WTC11 (cell line): Measurements from ENCODE around the gene COG2. TPM values are rescaled to one million over a fixed set of nuclear protein-coding genes. Genes with fewer than 3 reads are reported as not detected.

ENCODE experiments used
- ATAC-seq: fragments of 200-7000 bp; cut with Tn5 transposase; 2 replicates; pipeline ENCODE4 v1.10.0; 2021; ENCODE audit warnings: mild to moderate bottlenecking, moderate library complexity
- CTCF ChIA-PET: fragments of 300-600 bp; sonication (Branson Sonifier 250); formaldehyde crosslinking; loops from one replicate; lab custom pipeline; 2021; ENCODE audit warnings: antibody characterized with exemption; lab: Charles Lee
- POLR2A ChIA-PET: fragments of 350-600 bp; sonication (Branson Sonifier 250); formaldehyde crosslinking; loops from one replicate; lab custom pipeline; 2021; ENCODE audit warnings: antibody characterized with exemption; lab: Charles Lee
- DNase-seq: peaks from one replicate; pipeline ENCODE4 v3.0.0; 2021; ENCODE audit warnings: low spot score
- H3K27ac Mint-ChIP-seq: 2 replicates; pipeline ENCODE4 v1.8.0; 2021; ENCODE audit warnings: mixed read lengths
- H3K27me3 Mint-ChIP-seq: 2 replicates; pipeline ENCODE4 v1.8.0; 2021; ENCODE audit warnings: low read depth, mild to moderate bottlenecking, moderate library complexity, mixed read lengths
- H3K36me3 Mint-ChIP-seq: 2 replicates; pipeline ENCODE4 v1.8.0; 2021; ENCODE audit warnings: mixed read lengths
- H3K4me1 Mint-ChIP-seq: 2 replicates; pipeline ENCODE4 v1.8.0; 2022; ENCODE audit warnings: mixed read lengths
- H3K4me3 Mint-ChIP-seq: 2 replicates; pipeline ENCODE4 v1.8.0; 2021; ENCODE audit warnings: mild to moderate bottlenecking, moderate library complexity, mixed read lengths
- H3K9me3 Mint-ChIP-seq: 2 replicates; pipeline ENCODE4 v1.8.0; 2021; ENCODE audit warnings: mixed read lengths
- CTCF ChIP-seq: fragments of 200-600 bp; IDR thresholded peaks from 2 replicates; pipeline ENCODE4 v1.8.0; 2022; ENCODE audit warnings: antibody characterized with exemption
- ELF4 ChIP-seq: sonication (generic); formaldehyde crosslinking; IDR thresholded peaks from 2 replicates; pipeline ENCODE4 v1.8.1; 2022; ENCODE audit warnings: low read depth, mild to moderate bottlenecking, moderate library complexity, missing genetic modification reagents
- ESRRA ChIP-seq: sonication (generic); formaldehyde crosslinking; IDR thresholded peaks from 2 replicates; pipeline ENCODE4 v1.8.1; 2022; ENCODE audit warnings: mild to moderate bottlenecking, missing genetic modification reagents, borderline replicate concordance
- GRHL2 ChIP-seq: fragments of 250-450 bp; sonication (Bioruptor Pico); IDR thresholded peaks from 2 replicates; pipeline ENCODE4 v1.8.0; 2022; ENCODE audit warnings: mild to moderate bottlenecking, moderate library complexity; ENCODE audit not compliant: insufficient replicate concordance, severe bottlenecking
- RELA ChIP-seq: sonication (generic); formaldehyde crosslinking; IDR thresholded peaks from 2 replicates; pipeline ENCODE4 v1.8.1; 2022; ENCODE audit warnings: missing genetic modification reagents, mild to moderate bottlenecking, borderline replicate concordance
- TP53 ChIP-seq: sonication (generic); formaldehyde crosslinking; IDR thresholded peaks from 2 replicates; pipeline ENCODE4 v1.8.1; 2023; ENCODE audit warnings: mild to moderate bottlenecking, missing genetic modification reagents
- ZNF219 ChIP-seq: sonication (generic); formaldehyde crosslinking; IDR thresholded peaks from 2 replicates; pipeline ENCODE4 v1.8.0; 2023; ENCODE audit warnings: missing genetic modification reagents, mild to moderate bottlenecking, borderline replicate concordance
- total RNA-seq: library from RNA; stranded (reverse); gene quantifications from 3 replicates; pipeline ENCODE4 v1.2.3, GENCODE V29; 2021
- TF ChIP-seq, protein P1 (sequence below): sonication (generic); formaldehyde crosslinking; IDR thresholded peaks from 2 replicates; pipeline ENCODE4 v1.8.1; 2022; ENCODE audit warnings: low read depth, missing genetic modification reagents, borderline replicate concordance
- TF ChIP-seq, protein P2 (sequence below): sonication (generic); formaldehyde crosslinking; IDR thresholded peaks from 2 replicates; pipeline ENCODE4 v1.8.1; 2023; ENCODE audit warnings: mild to moderate bottlenecking, missing genetic modification reagents, moderate library complexity
- TF ChIP-seq, protein P3 (sequence below): fragments of 250-450 bp; sonication (Bioruptor Pico); IDR thresholded peaks from 2 replicates; pipeline ENCODE4 v1.9.0; 2021; ENCODE audit warnings: mild to moderate bottlenecking
- TF ChIP-seq, protein P4 (sequence below): sonication (generic); formaldehyde crosslinking; IDR thresholded peaks from 2 replicates; pipeline ENCODE4 v1.8.1; 2023; ENCODE audit warnings: mild to moderate bottlenecking, missing genetic modification reagents, moderate library complexity
- TF ChIP-seq, protein P5 (sequence below): sonication (generic); formaldehyde crosslinking; IDR thresholded peaks from 2 replicates; pipeline ENCODE4 v1.8.0; 2022; ENCODE audit warnings: mild to moderate bottlenecking, missing genetic modification reagents
- TF ChIP-seq, protein P6 (sequence below): sonication (generic); formaldehyde crosslinking; IDR thresholded peaks from 2 replicates; pipeline ENCODE4 v1.8.1; 2022; ENCODE audit warnings: mild to moderate bottlenecking, missing genetic modification reagents, moderate library complexity, borderline replicate concordance
- TF ChIP-seq, protein P7 (sequence below): fragments of 250-450 bp; sonication (Bioruptor Pico); IDR thresholded peaks from 2 replicates; pipeline ENCODE4 v1.9.0; 2021; ENCODE audit warnings: mild to moderate bottlenecking
- TF ChIP-seq, protein P8 (sequence below): sonication (generic); formaldehyde crosslinking; IDR thresholded peaks from 2 replicates; pipeline ENCODE4 v1.8.0; 2023; ENCODE audit warnings: missing genetic modification reagents

Gene COG2
- total RNA-seq, 1 experiment from 2014 or later = 30.9 TPM

GRCh38 chr1:230709619-230710542, 67.6 kb downstream of the COG2 start (continued):
- TF ChIP-seq, protein P1, sequence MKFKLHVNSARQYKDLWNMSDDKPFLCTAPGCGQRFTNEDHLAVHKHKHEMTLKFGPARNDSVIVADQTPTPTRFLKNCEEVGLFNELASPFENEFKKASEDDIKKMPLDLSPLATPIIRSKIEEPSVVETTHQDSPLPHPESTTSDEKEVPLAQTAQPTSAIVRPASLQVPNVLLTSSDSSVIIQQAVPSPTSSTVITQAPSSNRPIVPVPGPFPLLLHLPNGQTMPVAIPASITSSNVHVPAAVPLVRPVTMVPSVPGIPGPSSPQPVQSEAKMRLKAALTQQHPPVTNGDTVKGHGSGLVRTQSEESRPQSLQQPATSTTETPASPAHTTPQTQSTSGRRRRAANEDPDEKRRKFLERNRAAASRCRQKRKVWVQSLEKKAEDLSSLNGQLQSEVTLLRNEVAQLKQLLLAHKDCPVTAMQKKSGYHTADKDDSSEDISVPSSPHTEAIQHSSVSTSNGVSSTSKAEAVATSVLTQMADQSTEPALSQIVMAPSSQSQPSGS (CRISPR knock-in tag) = no peak
- TF ChIP-seq ELF4 (CRISPR knock-in tag) (no peak), ESRRA (CRISPR knock-in tag) (no peak), GRHL2 (CRISPR knock-in tag) (no peak)
- TF ChIP-seq, all 79 proteins: peak for 0

- ChIA-PET CTCF (no interaction called here), POLR2A (interaction anchor here (1.0 kb wide), 1 partner anchor 13 kb away, joined by 3 read pairs; no protein-coding TSS in a partner anchor)
- Mint-ChIP-seq H3K27ac (no peak overlapping the region), H3K4me3 (no peak overlapping the region), H3K36me3 (no peaks in the 10 kb centered on the region), H3K9me3 (no peaks in the 10 kb centered on the region), H3K27me3 (peaks cover 3% of the 10 kb centered on the region; the same call in 1 of the 2 replicates), H3K4me1 (peaks cover 8% of the 10 kb centered on the region)
- ATAC-seq (no peak), DNase-seq (no peak)
- TF ChIP-seq, protein P2, sequence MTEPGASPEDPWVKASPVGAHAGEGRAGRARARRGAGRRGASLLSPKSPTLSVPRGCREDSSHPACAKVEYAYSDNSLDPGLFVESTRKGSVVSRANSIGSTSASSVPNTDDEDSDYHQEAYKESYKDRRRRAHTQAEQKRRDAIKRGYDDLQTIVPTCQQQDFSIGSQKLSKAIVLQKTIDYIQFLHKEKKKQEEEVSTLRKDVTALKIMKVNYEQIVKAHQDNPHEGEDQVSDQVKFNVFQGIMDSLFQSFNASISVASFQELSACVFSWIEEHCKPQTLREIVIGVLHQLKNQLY (CRISPR knock-in tag) = no peak
These were observed 68.2 kb downstream of the COG2 start for GRCh38 chr1:230710543-230710904.

DNA sequence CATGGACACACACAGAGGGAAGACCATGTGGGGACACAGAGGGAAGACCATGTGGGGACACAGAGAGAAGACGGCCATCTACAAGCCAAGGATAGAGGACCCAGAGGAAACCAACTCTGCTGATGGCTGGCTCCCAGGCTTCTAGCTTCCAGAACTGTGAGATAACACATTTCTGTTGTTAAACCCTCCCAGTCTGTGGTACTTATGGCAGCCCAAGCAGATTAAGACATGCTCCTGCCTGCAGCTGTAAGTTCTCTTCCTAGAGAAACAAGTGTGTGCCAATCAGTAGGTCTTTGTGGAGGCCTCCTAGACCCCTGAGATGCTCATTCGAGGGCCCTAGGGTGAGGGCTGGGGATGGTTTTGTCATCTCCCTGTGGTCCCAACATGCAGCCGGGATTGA, 69.0 kb downstream of the COG2 start:
- H3K4me3 Mint-ChIP-seq = no peak overlapping the region
- no peak overlapping the region for H3K27ac Mint-ChIP-seq
- no peak for TF ChIP-seq TP53 (CRISPR knock-in tag)
- TF ChIP-seq, protein P3, sequence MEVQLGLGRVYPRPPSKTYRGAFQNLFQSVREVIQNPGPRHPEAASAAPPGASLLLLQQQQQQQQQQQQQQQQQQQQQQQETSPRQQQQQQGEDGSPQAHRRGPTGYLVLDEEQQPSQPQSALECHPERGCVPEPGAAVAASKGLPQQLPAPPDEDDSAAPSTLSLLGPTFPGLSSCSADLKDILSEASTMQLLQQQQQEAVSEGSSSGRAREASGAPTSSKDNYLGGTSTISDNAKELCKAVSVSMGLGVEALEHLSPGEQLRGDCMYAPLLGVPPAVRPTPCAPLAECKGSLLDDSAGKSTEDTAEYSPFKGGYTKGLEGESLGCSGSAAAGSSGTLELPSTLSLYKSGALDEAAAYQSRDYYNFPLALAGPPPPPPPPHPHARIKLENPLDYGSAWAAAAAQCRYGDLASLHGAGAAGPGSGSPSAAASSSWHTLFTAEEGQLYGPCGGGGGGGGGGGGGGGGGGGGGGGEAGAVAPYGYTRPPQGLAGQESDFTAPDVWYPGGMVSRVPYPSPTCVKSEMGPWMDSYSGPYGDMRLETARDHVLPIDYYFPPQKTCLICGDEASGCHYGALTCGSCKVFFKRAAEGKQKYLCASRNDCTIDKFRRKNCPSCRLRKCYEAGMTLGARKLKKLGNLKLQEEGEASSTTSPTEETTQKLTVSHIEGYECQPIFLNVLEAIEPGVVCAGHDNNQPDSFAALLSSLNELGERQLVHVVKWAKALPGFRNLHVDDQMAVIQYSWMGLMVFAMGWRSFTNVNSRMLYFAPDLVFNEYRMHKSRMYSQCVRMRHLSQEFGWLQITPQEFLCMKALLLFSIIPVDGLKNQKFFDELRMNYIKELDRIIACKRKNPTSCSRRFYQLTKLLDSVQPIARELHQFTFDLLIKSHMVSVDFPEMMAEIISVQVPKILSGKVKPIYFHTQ (CRISPR knock-in tag) = no peak
- TF ChIP-seq, protein P4, sequence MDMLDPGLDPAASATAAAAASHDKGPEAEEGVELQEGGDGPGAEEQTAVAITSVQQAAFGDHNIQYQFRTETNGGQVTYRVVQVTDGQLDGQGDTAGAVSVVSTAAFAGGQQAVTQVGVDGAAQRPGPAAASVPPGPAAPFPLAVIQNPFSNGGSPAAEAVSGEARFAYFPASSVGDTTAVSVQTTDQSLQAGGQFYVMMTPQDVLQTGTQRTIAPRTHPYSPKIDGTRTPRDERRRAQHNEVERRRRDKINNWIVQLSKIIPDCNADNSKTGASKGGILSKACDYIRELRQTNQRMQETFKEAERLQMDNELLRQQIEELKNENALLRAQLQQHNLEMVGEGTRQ = no peak
- no peak for TF ChIP-seq ZNF219
- TF ChIP-seq, protein P5, sequence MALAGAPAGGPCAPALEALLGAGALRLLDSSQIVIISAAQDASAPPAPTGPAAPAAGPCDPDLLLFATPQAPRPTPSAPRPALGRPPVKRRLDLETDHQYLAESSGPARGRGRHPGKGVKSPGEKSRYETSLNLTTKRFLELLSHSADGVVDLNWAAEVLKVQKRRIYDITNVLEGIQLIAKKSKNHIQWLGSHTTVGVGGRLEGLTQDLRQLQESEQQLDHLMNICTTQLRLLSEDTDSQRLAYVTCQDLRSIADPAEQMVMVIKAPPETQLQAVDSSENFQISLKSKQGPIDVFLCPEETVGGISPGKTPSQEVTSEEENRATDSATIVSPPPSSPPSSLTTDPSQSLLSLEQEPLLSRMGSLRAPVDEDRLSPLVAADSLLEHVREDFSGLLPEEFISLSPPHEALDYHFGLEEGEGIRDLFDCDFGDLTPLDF (CRISPR knock-in tag) = no peak
- ChIA-PET POLR2A (no interaction called here), CTCF (no interaction called here)
- no peaks in the 10 kb centered on the region for H3K9me3 Mint-ChIP-seq
- H3K36me3 Mint-ChIP-seq = no peaks in the 10 kb centered on the region
- DNase-seq (no peak), ATAC-seq (no peak)
- H3K4me1 Mint-ChIP-seq = peaks cover 8% of the 10 kb centered on the region
- peaks cover 3% of the 10 kb centered on the region; the same call in 1 of the 2 replicates for H3K27me3 Mint-ChIP-seq

- ChIA-PET CTCF (interaction anchor here (2.6 kb wide), 1 partner anchor 15 kb away, joined by 13 read pairs; no protein-coding TSS in a partner anchor), POLR2A (no interaction called here)
- no peak for DNase-seq
- no peaks in the 10 kb centered on the region for H3K36me3 Mint-ChIP-seq
- H3K4me3 Mint-ChIP-seq = no peak overlapping the region
- no peak for ATAC-seq
- peaks cover 5% of the 10 kb centered on the region for H3K9me3 Mint-ChIP-seq
- H3K27me3 Mint-ChIP-seq = peaks cover 3% of the 10 kb centered on the region; the same call in 1 of the 2 replicates
- no peak overlapping the region for H3K27ac Mint-ChIP-seq
- H3K4me1 Mint-ChIP-seq = peaks cover 8% of the 10 kb centered on the region
- TF ChIP-seq, protein P6, sequence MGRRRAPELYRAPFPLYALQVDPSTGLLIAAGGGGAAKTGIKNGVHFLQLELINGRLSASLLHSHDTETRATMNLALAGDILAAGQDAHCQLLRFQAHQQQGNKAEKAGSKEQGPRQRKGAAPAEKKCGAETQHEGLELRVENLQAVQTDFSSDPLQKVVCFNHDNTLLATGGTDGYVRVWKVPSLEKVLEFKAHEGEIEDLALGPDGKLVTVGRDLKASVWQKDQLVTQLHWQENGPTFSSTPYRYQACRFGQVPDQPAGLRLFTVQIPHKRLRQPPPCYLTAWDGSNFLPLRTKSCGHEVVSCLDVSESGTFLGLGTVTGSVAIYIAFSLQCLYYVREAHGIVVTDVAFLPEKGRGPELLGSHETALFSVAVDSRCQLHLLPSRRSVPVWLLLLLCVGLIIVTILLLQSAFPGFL (CRISPR knock-in tag) = no peak
- TF ChIP-seq CTCF (no peak), RELA (CRISPR knock-in tag) (no peak), ZNF219 (no peak)
- TF ChIP-seq, protein P7, sequence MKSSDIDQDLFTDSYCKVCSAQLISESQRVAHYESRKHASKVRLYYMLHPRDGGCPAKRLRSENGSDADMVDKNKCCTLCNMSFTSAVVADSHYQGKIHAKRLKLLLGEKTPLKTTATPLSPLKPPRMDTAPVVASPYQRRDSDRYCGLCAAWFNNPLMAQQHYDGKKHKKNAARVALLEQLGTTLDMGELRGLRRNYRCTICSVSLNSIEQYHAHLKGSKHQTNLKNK (CRISPR knock-in tag) = no peak
- TF ChIP-seq, protein P8, sequence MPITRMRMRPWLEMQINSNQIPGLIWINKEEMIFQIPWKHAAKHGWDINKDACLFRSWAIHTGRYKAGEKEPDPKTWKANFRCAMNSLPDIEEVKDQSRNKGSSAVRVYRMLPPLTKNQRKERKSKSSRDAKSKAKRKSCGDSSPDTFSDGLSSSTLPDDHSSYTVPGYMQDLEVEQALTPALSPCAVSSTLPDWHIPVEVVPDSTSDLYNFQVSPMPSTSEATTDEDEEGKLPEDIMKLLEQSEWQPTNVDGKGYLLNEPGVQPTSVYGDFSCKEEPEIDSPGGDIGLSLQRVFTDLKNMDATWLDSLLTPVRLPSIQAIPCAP (CRISPR knock-in tag) = no peak
These were observed 70.2 kb downstream of the COG2 start for GRCh38 chr1:230712470-230712942.
